Endothelial cell (in vitro differentiated cells): Measurements from ENCODE around the gene CALHM2. TPM values are rescaled to one million over a fixed set of nuclear protein-coding genes. Genes with fewer than 3 reads are reported as not detected.
A peak's percentile ranks its signal among the peaks of the same experiment; 100 is the strongest.

ENCODE experiments used
- DNase-seq: peaks from one replicate; pipeline ENCODE4 v3.0.0; 2021; ENCODE audit warnings: low spot score
- H3K27ac Mint-ChIP-seq: one replicate; pipeline ENCODE4 v1.8.0; 2021; ENCODE audit warnings: mixed read lengths, inconsistent platforms; ENCODE audit not compliant: unreplicated experiment
- H3K27me3 Mint-ChIP-seq: one replicate; pipeline ENCODE4 v1.8.0; 2021; ENCODE audit warnings: mild to moderate bottlenecking, moderate library complexity, mixed read lengths, inconsistent platforms; ENCODE audit not compliant: unreplicated experiment
- H3K36me3 Mint-ChIP-seq: one replicate; pipeline ENCODE4 v1.8.0; 2021; ENCODE audit warnings: mild to moderate bottlenecking, low read depth, mixed read lengths, inconsistent platforms; ENCODE audit not compliant: unreplicated experiment
- H3K4me1 Mint-ChIP-seq: one replicate; pipeline ENCODE4 v1.8.0; 2021; ENCODE audit warnings: mild to moderate bottlenecking, mixed read lengths, inconsistent platforms; ENCODE audit not compliant: unreplicated experiment
- H3K4me3 Mint-ChIP-seq: one replicate; pipeline ENCODE4 v1.8.0; 2021; ENCODE audit warnings: mild to moderate bottlenecking, mixed read lengths, inconsistent platforms; ENCODE audit not compliant: unreplicated experiment
- H3K9me3 Mint-ChIP-seq: one replicate; pipeline ENCODE4 v1.8.0; 2021; ENCODE audit warnings: mixed read lengths, inconsistent platforms; ENCODE audit not compliant: unreplicated experiment
- total RNA-seq: library from RNA; stranded (reverse); fragmentation: NEBNext Ultra II Directional; extraction: Animal tissue kit (Norgen Biotek cat#: 25700); gene quantifications from one replicate; pipeline ENCODE4 v1.2.1, GENCODE V29; 2021; ENCODE audit not compliant: unreplicated experiment
- TF ChIP-seq, protein P1 (sequence below): fragments of 200-600 bp; sonication (generic); IDR thresholded peaks from one replicate; pipeline ENCODE4 v1.5.0; 2021; ENCODE audit warnings: antibody characterized with exemption; ENCODE audit not compliant: unreplicated experiment

Gene CALHM2
- total RNA-seq, 1 donor from 2014 or later: 1.9 TPM

DNA sequence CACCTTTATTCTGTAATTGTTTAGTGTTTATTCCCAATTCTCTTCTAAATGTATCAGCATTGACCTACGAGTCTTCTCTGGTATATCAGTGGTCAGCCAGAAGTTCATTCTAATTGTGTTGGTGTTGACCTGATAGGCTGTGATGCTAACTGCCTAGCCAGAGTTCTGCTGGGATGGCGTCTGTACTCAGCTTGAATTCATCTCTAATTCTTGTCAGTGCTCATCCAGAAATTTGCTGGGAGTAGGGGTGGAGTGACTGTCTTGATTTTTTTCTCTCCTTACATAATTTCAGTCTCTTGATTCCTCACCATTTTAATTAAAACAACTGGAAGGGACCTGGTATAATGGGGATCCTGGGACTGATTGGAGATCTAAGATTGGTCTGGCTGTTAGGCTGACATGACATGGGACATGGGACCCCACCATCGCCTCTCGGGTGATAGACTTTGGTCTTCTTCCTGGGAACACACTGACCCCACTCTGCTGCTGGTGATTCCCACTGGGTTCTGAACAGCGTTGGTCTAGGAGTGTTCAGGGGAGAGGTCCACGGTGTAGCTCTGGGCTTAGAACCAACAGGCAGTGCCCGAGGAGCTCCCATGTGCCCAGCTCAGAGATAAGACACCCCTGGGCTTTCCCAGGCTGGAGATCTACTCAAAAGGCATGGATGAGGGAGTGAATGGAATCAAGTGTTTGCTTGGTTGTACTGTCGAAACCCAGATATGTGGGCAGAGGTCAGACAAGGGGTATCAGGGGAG lies 45.2 kb upstream of the CALHM2 start:
- no peaks in the 10 kb centered on the region for H3K9me3 Mint-ChIP-seq
- no peaks in the 10 kb centered on the region for H3K36me3 Mint-ChIP-seq
- TF ChIP-seq, protein P1, sequence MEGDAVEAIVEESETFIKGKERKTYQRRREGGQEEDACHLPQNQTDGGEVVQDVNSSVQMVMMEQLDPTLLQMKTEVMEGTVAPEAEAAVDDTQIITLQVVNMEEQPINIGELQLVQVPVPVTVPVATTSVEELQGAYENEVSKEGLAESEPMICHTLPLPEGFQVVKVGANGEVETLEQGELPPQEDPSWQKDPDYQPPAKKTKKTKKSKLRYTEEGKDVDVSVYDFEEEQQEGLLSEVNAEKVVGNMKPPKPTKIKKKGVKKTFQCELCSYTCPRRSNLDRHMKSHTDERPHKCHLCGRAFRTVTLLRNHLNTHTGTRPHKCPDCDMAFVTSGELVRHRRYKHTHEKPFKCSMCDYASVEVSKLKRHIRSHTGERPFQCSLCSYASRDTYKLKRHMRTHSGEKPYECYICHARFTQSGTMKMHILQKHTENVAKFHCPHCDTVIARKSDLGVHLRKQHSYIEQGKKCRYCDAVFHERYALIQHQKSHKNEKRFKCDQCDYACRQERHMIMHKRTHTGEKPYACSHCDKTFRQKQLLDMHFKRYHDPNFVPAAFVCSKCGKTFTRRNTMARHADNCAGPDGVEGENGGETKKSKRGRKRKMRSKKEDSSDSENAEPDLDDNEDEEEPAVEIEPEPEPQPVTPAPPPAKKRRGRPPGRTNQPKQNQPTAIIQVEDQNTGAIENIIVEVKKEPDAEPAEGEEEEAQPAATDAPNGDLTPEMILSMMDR: no peak
- no peak overlapping the region for H3K27ac Mint-ChIP-seq
- no peak for DNase-seq
- no peak overlapping the region for H3K4me3 Mint-ChIP-seq
- H3K27me3 Mint-ChIP-seq: peaks cover 16% of the 10 kb centered on the region
- peaks cover 13% of the 10 kb centered on the region for H3K4me1 Mint-ChIP-seq

DNA sequence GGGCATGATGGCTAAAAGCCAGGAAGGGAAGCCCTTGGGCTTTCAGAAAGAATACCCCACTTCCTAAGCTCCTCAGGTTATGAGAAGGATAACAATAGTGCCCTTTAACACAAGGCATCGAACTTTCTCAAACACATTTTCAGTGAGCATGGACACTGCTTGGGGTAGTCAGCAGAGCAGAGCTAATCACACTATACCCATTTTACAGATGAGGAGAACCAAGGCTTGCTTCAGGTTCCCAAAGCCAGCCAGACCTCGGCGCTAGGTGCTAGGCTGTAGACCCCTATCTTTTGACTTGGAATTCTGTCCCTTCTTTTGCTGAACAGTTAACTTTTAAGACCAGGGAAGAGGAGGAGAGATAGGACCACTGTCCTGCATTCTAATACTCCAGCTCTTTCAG lies 43.2 kb upstream of the CALHM2 start:
- no peaks in the 10 kb centered on the region for H3K9me3 Mint-ChIP-seq
- no peaks in the 10 kb centered on the region for H3K36me3 Mint-ChIP-seq
- H3K4me3 Mint-ChIP-seq: no peak overlapping the region
- DNase-seq: no peak
- H3K27ac Mint-ChIP-seq: no peak overlapping the region
- TF ChIP-seq, protein P1: no peak
- peaks cover 13% of the 10 kb centered on the region for H3K4me1 Mint-ChIP-seq
- H3K27me3 Mint-ChIP-seq: peaks cover 12% of the 10 kb centered on the region

DNA sequence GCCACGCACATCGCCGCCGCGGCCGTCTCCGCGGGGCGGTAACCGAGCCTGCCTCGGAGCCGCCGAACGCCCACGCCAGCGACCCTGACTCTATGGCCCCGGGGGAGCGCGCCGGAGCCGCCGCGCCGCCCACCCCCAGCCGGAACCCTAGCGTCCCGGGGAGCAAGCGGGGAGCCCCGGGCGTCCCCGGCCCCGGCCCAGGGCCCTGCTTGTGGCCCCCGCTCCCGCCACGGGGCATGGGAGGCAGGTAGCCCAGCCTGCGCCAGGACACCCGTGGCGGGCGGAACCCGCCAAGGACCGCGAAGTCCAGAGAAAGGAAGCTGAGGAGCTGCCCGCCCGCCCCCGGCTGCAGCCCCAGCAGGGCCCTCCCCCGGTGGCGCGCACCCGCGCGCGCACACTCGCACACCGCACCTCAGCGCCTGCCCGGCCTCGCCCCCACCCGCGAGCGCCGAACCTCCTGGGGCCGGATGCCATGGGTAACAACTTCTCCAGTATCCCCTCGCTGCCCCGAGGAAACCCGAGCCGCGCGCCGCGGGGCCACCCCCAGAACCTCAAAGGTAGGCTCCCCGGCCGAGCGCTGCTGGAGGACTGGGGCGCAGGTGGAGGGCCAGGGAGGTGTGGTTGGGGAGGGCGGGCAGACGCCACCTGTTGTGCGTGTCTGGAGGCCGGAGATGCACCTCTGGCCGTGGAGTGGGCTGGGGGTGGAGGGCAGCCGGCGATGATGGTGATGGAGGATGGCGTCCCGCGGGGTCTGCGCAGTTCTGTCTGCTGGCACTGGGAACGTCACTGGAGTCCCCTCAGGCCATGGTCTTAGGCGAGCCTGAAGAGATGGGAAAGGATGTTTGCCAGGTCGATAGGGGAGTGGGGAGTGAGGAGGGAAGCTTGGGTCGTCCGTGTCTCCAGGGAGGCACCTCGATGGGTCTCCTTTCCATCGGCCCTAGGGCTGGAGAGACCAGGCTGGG lies 42.0 kb upstream of the CALHM2 start:
- Mint-ChIP-seq H3K36me3 (no peaks in the 10 kb centered on the region), H3K27me3 (peaks cover 12% of the 10 kb centered on the region), H3K4me1 (peaks cover 13% of the 10 kb centered on the region), H3K4me3 (peak overlapping the region; percentile 86), H3K27ac (no peak overlapping the region), H3K9me3 (no peaks in the 10 kb centered on the region)
- TF ChIP-seq, protein P1: no peak
- no peak for DNase-seq

DNA sequence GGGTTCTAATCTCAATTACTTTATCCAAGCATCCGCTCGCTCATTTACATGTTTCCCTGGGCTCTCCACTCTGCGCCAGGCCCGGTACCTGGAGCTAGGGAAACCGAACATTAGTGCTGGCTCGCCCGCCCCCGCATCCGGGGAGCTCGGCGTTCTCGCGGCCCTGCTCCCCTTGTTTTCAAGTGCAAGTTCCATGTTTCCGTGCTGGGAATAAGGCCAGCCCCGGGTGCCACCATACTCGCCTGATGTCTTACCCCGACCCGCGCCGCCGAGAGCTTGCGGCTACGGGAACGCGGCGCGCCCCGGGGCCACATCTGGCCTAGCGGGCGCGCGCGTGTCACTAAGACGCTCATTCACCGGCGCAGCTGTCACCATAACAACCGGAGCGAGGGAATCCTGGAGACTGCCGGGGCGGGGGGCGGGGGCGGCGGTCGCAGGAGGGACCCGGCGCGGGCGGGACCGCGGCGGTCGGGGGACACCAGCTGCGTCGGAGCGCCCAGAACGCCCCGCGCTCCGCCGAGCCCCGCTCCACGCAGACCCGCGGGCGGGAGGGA lies 41.3 kb upstream of the CALHM2 start, which contains the start of gene NEURL1:
TSS of gene NEURL1 (plus strand) at position 344 of the 554 bp plus-strand sequence. CDS start 683 bp downstream, outside the sequence.
- Mint-ChIP-seq H3K27ac (no peak within 1 kb of the TSS), H3K36me3 (no peaks in the 10 kb centered on the region), H3K4me3 (peak within 1 kb of the TSS; percentile 86), H3K27me3 (peaks cover 13% of the 10 kb centered on the region), H3K4me1 (peaks cover 13% of the 10 kb centered on the region), H3K9me3 (no peaks in the 10 kb centered on the region)
- TF ChIP-seq, protein P1: no peak
- no peak for DNase-seq
